K562 (cell line): ENCODE data around the gene DOCK7.

Source experiments
- BCLAF1 ChIP-seq, 2 experiments: fragments of 450-650 bp in 1 of 2; IDR thresholded peaks; 2 replicates each; pipeline ENCODE4 v1.6.1; 2011 to 2017; ENCODE audit warnings: low read depth in 2 of 2, antibody characterized with exemption in 1 of 2, borderline replicate concordance in 1 of 2, low read length in 1 of 2, mild to moderate bottlenecking in 1 of 2, mixed read lengths in 1 of 2; ENCODE audit not compliant: control insufficient read depth in 1 of 2
- ILF3 ChIP-seq: fragments of 450-650 bp; IDR thresholded peaks from 2 replicates; pipeline ENCODE4 v1.6.1; 2018; ENCODE audit warnings: antibody characterized with exemption, mild to moderate bottlenecking, moderate library complexity, borderline replicate concordance
- POLR2A ChIP-seq: fragments of 450-650 bp; conservative IDR thresholded peaks from 2 replicates; pipeline ENCODE4 v1.6.1; 2016
- REST ChIP-seq, 2 experiments: fragments of 450-650 bp; formaldehyde crosslinking in 1 of 2; IDR thresholded peaks; 2 replicates each; pipeline versions ENCODE4 v1.4.0 to v1.6.1; 2014 to 2020; ENCODE audit warnings: mild to moderate bottlenecking in 2 of 2, borderline replicate concordance in 1 of 2, low read depth in 1 of 2
- SRSF1 ChIP-seq: fragments of 200-400 bp; formaldehyde crosslinking; IDR thresholded peaks from 2 replicates; pipeline ENCODE4 v1.6.1; 2017; ENCODE audit warnings: mild to moderate bottlenecking, low read depth, low read length, moderate library complexity

- TF ChIP-seq POLR2A: no peak
- TF ChIP-seq ILF3: no peak
- no peak for TF ChIP-seq BCLAF1 (IDR thresholded peaks at IDR 0.05; ENCODE audit: borderline replicate concordance in 1 of 2, control insufficient read depth in 1 of 2, low read depth in 2 of 2, low read length in 1 of 2)
- no peak for TF ChIP-seq SRSF1
- no peak for TF ChIP-seq REST (IDR thresholded peaks at IDR 0.05; ENCODE audit: borderline replicate concordance)
- no peak for TF ChIP-seq REST (CRISPR knock-in tag; IDR thresholded peaks at IDR 0.05; ENCODE audit: low read depth)
These were observed 254.1 kb downstream of the DOCK7 start for GRCh38 chr1:62433861-62434617.
